ENCODE measurements around the gene PDIA6.

Gene PDIA6

GRCh38 chr2:10740226-10740625 lies 72.4 kb downstream of the PDIA6 start:
- Histone ChIP-seq H3K36me3 (ENCODE audit: control insufficient read depth, insufficient read depth, low read length) (no peaks in the 10 kb centered on the region), H3K4me3 (ENCODE audit: low read length) (no peak overlapping the region), H3K9ac (ENCODE audit: low read length) (no peak overlapping the region), H3K27me3 (ENCODE audit: control insufficient read depth, insufficient read depth, low read length) (no peaks in the 10 kb centered on the region), H3K4me1 (ENCODE audit: control insufficient read depth, insufficient read depth, low read length) (no peaks in the 10 kb centered on the region), H3K27ac (ENCODE audit: low read depth, low read length) (no peak overlapping the region)

DNA sequence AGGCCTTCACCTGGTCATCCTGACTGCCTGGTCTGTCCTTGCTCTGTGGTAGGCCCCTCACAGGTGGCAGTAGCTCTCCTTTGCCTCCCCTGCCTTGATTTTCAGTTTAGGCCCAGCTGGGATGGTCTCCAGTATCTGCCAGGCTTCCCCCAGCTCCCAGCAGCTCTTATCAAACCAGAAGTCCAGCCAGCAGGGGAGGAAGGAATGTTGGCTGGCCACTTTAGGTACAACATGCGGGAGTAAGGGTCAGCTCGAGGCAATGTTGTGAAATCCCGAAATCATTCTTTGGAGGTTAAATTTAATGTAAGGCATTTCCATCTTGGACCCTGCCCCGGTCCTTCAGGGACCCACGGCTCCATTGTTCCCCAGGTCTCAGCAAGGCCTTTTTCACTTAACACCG lies 74.4 kb downstream of the PDIA6 start:
- Histone ChIP-seq H3K27ac (ENCODE audit: low read depth, low read length) (no peak overlapping the region), H3K4me3 (ENCODE audit: low read length) (no peak overlapping the region), H3K36me3 (ENCODE audit: control insufficient read depth, insufficient read depth, low read length) (no peaks in the 10 kb centered on the region), H3K27me3 (ENCODE audit: control insufficient read depth, insufficient read depth, low read length) (no peaks in the 10 kb centered on the region), H3K4me1 (ENCODE audit: control insufficient read depth, insufficient read depth, low read length) (no peaks in the 10 kb centered on the region), H3K9ac (ENCODE audit: low read length) (no peak overlapping the region)

DNA sequence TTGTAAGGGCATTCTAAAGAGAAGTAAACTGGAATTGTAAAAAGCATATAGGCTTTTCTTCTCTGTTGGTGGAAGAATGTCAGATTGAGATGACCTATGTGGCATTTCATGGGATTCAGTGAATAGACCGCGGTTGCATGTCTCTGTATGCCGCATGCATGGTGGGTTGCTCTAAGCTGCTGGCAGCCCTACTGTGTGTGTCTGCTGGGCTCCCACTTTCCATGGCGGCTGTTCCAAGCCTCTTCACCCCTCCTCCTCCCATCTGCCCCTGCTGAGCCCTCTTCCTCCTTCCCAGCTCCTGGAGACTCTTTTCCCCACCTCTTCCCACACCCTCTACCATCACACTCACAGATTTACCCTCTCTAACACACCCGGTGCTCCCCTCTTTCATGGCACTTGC lies 78.6 kb downstream of the PDIA6 start:
- Histone ChIP-seq H3K27me3 (ENCODE audit: control insufficient read depth, insufficient read depth, low read length) (no peaks in the 10 kb centered on the region), H3K4me3 (ENCODE audit: low read length) (no peak overlapping the region), H3K27ac (ENCODE audit: low read depth, low read length) (no peak overlapping the region), H3K36me3 (ENCODE audit: control insufficient read depth, insufficient read depth, low read length) (no peaks in the 10 kb centered on the region), H3K9ac (ENCODE audit: low read length) (no peak overlapping the region), H3K4me1 (ENCODE audit: control insufficient read depth, insufficient read depth, low read length) (no peaks in the 10 kb centered on the region)

GRCh38 chr2:10733566-10733925 lies 79.0 kb downstream of the PDIA6 start:
- no peak overlapping the region for H3K9ac ChIP-seq (ENCODE audit: low read length)
- no peak overlapping the region for H3K27ac ChIP-seq (ENCODE audit: low read depth, low read length)
- H3K27me3 ChIP-seq (ENCODE audit: control insufficient read depth, insufficient read depth, low read length): no peaks in the 10 kb centered on the region
- no peaks in the 10 kb centered on the region for H3K4me1 ChIP-seq (ENCODE audit: control insufficient read depth, insufficient read depth, low read length)
- H3K4me3 ChIP-seq (ENCODE audit: low read length): no peak overlapping the region
- no peaks in the 10 kb centered on the region for H3K36me3 ChIP-seq (ENCODE audit: control insufficient read depth, insufficient read depth, low read length)

Data from rectal smooth muscle tissue (tissue), 1 donor.